ENCODE measurements around the gene PZP.

GRCh38 chr12:9127936-9128663, 80.1 kb downstream of the PZP start:
- TF ChIP-seq, protein P1, sequence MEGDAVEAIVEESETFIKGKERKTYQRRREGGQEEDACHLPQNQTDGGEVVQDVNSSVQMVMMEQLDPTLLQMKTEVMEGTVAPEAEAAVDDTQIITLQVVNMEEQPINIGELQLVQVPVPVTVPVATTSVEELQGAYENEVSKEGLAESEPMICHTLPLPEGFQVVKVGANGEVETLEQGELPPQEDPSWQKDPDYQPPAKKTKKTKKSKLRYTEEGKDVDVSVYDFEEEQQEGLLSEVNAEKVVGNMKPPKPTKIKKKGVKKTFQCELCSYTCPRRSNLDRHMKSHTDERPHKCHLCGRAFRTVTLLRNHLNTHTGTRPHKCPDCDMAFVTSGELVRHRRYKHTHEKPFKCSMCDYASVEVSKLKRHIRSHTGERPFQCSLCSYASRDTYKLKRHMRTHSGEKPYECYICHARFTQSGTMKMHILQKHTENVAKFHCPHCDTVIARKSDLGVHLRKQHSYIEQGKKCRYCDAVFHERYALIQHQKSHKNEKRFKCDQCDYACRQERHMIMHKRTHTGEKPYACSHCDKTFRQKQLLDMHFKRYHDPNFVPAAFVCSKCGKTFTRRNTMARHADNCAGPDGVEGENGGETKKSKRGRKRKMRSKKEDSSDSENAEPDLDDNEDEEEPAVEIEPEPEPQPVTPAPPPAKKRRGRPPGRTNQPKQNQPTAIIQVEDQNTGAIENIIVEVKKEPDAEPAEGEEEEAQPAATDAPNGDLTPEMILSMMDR (IDR thresholded peaks at IDR 0.05; ENCODE audit: insufficient read depth, low read length): no peak
- TF ChIP-seq, protein P2, sequence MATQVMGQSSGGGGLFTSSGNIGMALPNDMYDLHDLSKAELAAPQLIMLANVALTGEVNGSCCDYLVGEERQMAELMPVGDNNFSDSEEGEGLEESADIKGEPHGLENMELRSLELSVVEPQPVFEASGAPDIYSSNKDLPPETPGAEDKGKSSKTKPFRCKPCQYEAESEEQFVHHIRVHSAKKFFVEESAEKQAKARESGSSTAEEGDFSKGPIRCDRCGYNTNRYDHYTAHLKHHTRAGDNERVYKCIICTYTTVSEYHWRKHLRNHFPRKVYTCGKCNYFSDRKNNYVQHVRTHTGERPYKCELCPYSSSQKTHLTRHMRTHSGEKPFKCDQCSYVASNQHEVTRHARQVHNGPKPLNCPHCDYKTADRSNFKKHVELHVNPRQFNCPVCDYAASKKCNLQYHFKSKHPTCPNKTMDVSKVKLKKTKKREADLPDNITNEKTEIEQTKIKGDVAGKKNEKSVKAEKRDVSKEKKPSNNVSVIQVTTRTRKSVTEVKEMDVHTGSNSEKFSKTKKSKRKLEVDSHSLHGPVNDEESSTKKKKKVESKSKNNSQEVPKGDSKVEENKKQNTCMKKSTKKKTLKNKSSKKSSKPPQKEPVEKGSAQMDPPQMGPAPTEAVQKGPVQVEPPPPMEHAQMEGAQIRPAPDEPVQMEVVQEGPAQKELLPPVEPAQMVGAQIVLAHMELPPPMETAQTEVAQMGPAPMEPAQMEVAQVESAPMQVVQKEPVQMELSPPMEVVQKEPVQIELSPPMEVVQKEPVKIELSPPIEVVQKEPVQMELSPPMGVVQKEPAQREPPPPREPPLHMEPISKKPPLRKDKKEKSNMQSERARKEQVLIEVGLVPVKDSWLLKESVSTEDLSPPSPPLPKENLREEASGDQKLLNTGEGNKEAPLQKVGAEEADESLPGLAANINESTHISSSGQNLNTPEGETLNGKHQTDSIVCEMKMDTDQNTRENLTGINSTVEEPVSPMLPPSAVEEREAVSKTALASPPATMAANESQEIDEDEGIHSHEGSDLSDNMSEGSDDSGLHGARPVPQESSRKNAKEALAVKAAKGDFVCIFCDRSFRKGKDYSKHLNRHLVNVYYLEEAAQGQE (IDR thresholded peaks at IDR 0.05; ENCODE audit: insufficient replicate concordance, low read depth): no peak
- TF ChIP-seq GABPA (IDR thresholded peaks at IDR 0.05; ENCODE audit: low read depth) (no peak), POLR2AphosphoS5 (IDR thresholded peaks at IDR 0.05; ENCODE audit: low read depth) (no peak)
